Measurements from ENCODE around the gene STK10. TPM values are rescaled to one million over a fixed set of nuclear protein-coding genes. Genes with fewer than 3 reads are reported as not detected.

Gene STK10
- polyA plus RNA-seq, 2 of the 4 experiments (the other 2 are of a cell fraction), result 4.3 to 13.1 TPM

- no peak overlapping the region for H3K27ac ChIP-seq
- FAIRE-seq (no peak), ATAC-seq (no peak), DNase-seq (ENCODE audit: low read depth in 1 of 2, low spot score in 1 of 2) (no peak)
- WGBS (ENCODE audit: missing lambda C conversion rate), result 80% methylated on average over 5 of the region's 5 CpGs
- no peak for TF ChIP-seq BHLHE40 (IDR thresholded peaks at IDR 0.05; ENCODE audit: low read depth, low read length)
- no peak for TF ChIP-seq ESRRA (IDR thresholded peaks at IDR 0.05; ENCODE audit: borderline replicate concordance, low read length)
- no peak for TF ChIP-seq ZSCAN20 (CRISPR knock-in tag; IDR thresholded peaks at IDR 0.05)
- no peak for TF ChIP-seq SMC3 (IDR thresholded peaks at IDR 0.05)
- H3K4me3 ChIP-seq, result no peak overlapping the region
- no peaks in the 10 kb centered on the region for H3K9me3 ChIP-seq
- no peaks in the 10 kb centered on the region for H3K4me1 ChIP-seq
- no peak overlapping the region for H3K4me2 ChIP-seq
- CTCF ChIA-PET, result interaction anchor here (0.8 to 3.2 kb wide), 3 partner anchors 19 to 153 kb away, joined by 3 to 11 read pairs (median 6); partner anchors contain the start of gene STK10
- POLR2A ChIA-PET, result no interaction called here
These were observed 123.7 kb downstream of the STK10 start for GRCh38 chr5:172064358-172064757.

DNA sequence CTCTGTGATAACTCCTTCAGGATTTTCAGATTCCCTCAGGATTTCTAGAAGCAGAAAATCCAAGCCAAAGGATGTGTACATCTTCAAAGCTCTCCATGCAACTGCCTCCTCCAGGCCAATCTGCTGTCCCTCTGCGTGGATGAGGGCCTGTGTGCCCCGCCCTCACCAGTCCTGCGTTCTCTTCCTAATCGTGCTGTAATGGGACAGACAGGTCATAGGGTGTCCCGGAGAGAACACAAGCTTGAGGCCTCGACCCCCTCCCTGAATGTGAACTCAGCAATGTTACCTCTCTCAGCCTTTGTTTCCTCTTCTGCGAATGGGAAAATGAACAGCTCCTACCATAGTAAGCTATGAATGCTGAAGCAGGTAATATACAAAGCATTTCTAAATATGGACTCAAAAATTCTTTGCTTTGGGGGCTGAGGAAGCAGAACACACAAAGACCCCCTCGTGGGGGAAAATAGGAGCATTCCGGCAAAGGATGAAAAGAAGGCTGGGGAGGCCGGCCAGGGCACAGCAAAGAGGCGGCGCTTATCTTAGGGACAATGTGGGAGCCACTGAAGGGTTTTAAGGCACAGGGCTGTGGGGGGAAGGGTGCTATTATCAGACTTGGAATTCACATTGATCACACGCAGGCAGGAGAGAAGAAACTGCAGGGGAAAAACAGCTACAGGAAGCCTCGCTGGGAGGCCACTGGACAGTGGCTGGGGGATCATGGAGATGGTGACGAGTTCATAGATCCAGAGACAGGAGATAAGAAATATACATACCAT, 124.4 kb downstream of the STK10 start:
- ATAC-seq (no peak), FAIRE-seq (no peak)
- WGBS (ENCODE audit: missing lambda C conversion rate), result 78% methylated on average over 15 of the region's 15 CpGs

GRCh38 chr5:172059661-172060100, 128.3 kb downstream of the STK10 start:
- H3K9me3 ChIP-seq, result no peaks in the 10 kb centered on the region
- peak in 1 of 2 experiments; percentile 29 for DNase-seq (ENCODE audit: low read depth in 1 of 2, low spot score in 1 of 2)
- peak; percentile 45 for TF ChIP-seq SMC3 (IDR thresholded peaks at IDR 0.05)
- no peak for TF ChIP-seq ESRRA (IDR thresholded peaks at IDR 0.05; ENCODE audit: borderline replicate concordance, low read length)
- TF ChIP-seq MAZ (IDR thresholded peaks at IDR 0.05; ENCODE audit: borderline replicate concordance, low read depth, low read length), result no peak
- no peak for TF ChIP-seq ZFP36 (IDR thresholded peaks at IDR 0.05; ENCODE audit: borderline replicate concordance, partially characterized antibody)
- TF ChIP-seq RFX5 (IDR thresholded peaks at IDR 0.05), result no peak
- TF ChIP-seq RNF2 (IDR thresholded peaks at IDR 0.05; ENCODE audit: borderline replicate concordance, low read depth), result no peak
- no peak for TF ChIP-seq NPAS2 (CRISPR knock-in tag; IDR thresholded peaks at IDR 0.05; ENCODE audit: borderline replicate concordance)
- TF ChIP-seq HES2 (IDR thresholded peaks at IDR 0.05), result no peak
- TF ChIP-seq CTCF (IDR thresholded peaks at IDR 0.05), result peak; percentile 73
- no peak for TF ChIP-seq ZSCAN20 (CRISPR knock-in tag; IDR thresholded peaks at IDR 0.05)
- no peak for TF ChIP-seq MYC (IDR thresholded peaks at IDR 0.05; ENCODE audit: borderline replicate concordance, low read length)
- no peak for TF ChIP-seq RARB (CRISPR knock-in tag; IDR thresholded peaks at IDR 0.05)
- peak; percentile 71 to 80 for TF ChIP-seq RAD21 (conservative IDR thresholded peaks at IDR 0.05 in 1 of 2, IDR thresholded peaks at IDR 0.05 in 1 of 2)
- TF ChIP-seq PHF8 (IDR thresholded peaks at IDR 0.05; ENCODE audit: borderline replicate concordance, low read depth), result no peak
- H3K4me3 ChIP-seq, result no peak overlapping the region
- 43% methylated on average over 5 of the region's 5 CpGs for WGBS (ENCODE audit: missing lambda C conversion rate)
- peak; percentile 56 to 74; a peak in 5 of 6 replicates for ATAC-seq
- CTCF ChIA-PET, result interaction anchor here (0.6 to 4.7 kb wide), 34 partner anchors 9 to 1250 kb away, joined by 3 to 38 read pairs (median 4); partner anchors contain the start of genes FBXW11, FGF18 and STK10
- FAIRE-seq, result no peak
- no peak overlapping the region for H3K4me2 ChIP-seq
- no peaks in the 10 kb centered on the region for H3K4me1 ChIP-seq
- H3K27ac ChIP-seq, result no peak overlapping the region
- POLR2A ChIA-PET, result no interaction called here

More for the DNA sequence above, 124.4 kb downstream of the STK10 start:
- Histone ChIP-seq H3K4me3 (no peak overlapping the region), H3K27ac (no peak overlapping the region), H3K4me2 (no peak overlapping the region), H3K9me3 (no peaks in the 10 kb centered on the region), H3K4me1 (no peaks in the 10 kb centered on the region)
- POLR2A ChIA-PET, result no interaction called here
- CTCF ChIA-PET, result interaction anchor here (1.2 to 3.2 kb wide), 3 partner anchors 18 to 125 kb away, joined by 4 to 11 read pairs (median 6); partner anchors contain the start of gene STK10
- no peak for DNase-seq (ENCODE audit: low read depth in 1 of 2, low spot score in 1 of 2)
- TF ChIP-seq PHF8 (IDR thresholded peaks at IDR 0.05; ENCODE audit: borderline replicate concordance, low read depth), result no peak
- no peak for TF ChIP-seq TP53 (CRISPR knock-in tag; IDR thresholded peaks at IDR 0.05)
- TF ChIP-seq POLR2A (IDR thresholded peaks at IDR 0.05; ENCODE audit: low read length), result no peak
- TF ChIP-seq CHD4 (IDR thresholded peaks at IDR 0.05; ENCODE audit: borderline replicate concordance), result no peak
- TF ChIP-seq HDAC2 (IDR thresholded peaks at IDR 0.05), result no peak
- TF ChIP-seq RAD21 (conservative IDR thresholded peaks at IDR 0.05 in 1 of 2, IDR thresholded peaks at IDR 0.05 in 1 of 2), result no peak
- TF ChIP-seq E2F6 (IDR thresholded peaks at IDR 0.05; ENCODE audit: borderline replicate concordance, low read depth), result no peak
- TF ChIP-seq NFE2L2 (conservative IDR thresholded peaks at IDR 0.05; ENCODE audit: low read length), result no peak
- TF ChIP-seq JUNB (IDR thresholded peaks at IDR 0.05), result no peak
- no peak for TF ChIP-seq TFCP2L1 (CRISPR knock-in tag; IDR thresholded peaks at IDR 0.05)
- no peak for TF ChIP-seq ZNF302 (CRISPR knock-in tag; IDR thresholded peaks at IDR 0.05)
- TF ChIP-seq HOXA7 (CRISPR knock-in tag; IDR thresholded peaks at IDR 0.05), result no peak
